Tibial artery (tissue), 4 donors: Measurements from ENCODE around the gene OXTR.

ENCODE experiments used
- DNase-seq, 2 donors: peaks; one replicate each; pipeline ENCODE4 v3.0.0-alpha.2; 2019
- H3K27ac ChIP-seq, 2 donors: fragments of 200-600 bp; sonication (generic) in 1 of 2; 1 replicate in 1 of 2; 2 replicates in 1 of 2; pipeline ENCODE4 v1.5.1; 2018 to 2019; ENCODE audit warnings: mild to moderate bottlenecking in 1 of 2
- H3K27me3 ChIP-seq, 2 donors: fragments of 200-600 bp; sonication (generic) in 1 of 2; one replicate each; pipeline versions ENCODE4 v1.5.1 to v1.6.0; 2016 to 2019
- H3K36me3 ChIP-seq, 3 donors: fragments of 200-600 bp; sonication (generic) in 2 of 3; one replicate each; pipeline ENCODE4 v1.5.1; 2016 to 2019; ENCODE audit warnings: mild to moderate bottlenecking in 2 of 3
- H3K4me1 ChIP-seq, 4 donors: fragments of 200-600 bp; sonication (generic) in 2 of 4; 1 replicate in 3 of 4; 2 replicates in 1 of 4; pipeline ENCODE4 v1.5.1; 2016 to 2019
- H3K4me3 ChIP-seq, 2 donors: fragments of 200-600 bp; sonication (generic) in 1 of 2; 1 replicate in 1 of 2; 2 replicates in 1 of 2; pipeline ENCODE4 v1.5.1; 2018 to 2019; ENCODE audit warnings: mild to moderate bottlenecking in 2 of 2
- H3K9me3 ChIP-seq, 3 donors: fragments of 200-600 bp; sonication (generic) in 1 of 3; one replicate each; pipeline ENCODE4 v1.5.1; 2016 to 2019
- CTCF ChIP-seq, 2 experiments: fragments of 200-600 bp in 1 of 2; fragments of 450-650 bp in 1 of 2; IDR thresholded peaks; one replicate each; pipeline ENCODE4 v1.5.1; 2017 to 2019; ENCODE audit warnings: antibody characterized with exemption in 2 of 2, mild to moderate bottlenecking in 1 of 2, moderate library complexity in 1 of 2
- intact Hi-C: fragments of 100-400 bp; cut with DNase I; formaldehyde crosslinking; loops from one replicate; pipeline ENCODE4 v1.15.0; 2023; ENCODE audit warnings: low total_unique reads

OXTR gene

DNA sequence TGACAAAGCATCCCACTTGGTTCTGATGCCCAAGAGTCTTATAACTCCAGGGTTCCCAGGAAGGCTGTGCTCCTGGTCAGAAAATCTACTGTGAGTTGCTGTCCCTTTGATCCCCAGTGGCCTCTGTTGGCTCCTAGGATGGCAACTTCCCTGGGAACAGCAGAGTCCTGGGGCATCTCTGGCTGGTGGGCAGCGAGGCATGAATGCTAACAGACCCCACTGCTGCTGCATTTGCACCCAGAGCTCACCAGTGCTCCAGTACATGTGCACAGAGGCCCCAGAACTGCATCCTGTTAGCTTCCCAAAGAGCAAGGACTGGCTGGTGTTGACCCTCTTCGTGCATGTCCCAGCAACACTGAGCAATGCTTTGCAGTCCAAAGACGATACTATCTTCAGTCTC, 20.1 kb downstream of the OXTR start:
- Histone ChIP-seq H3K4me3 (no peak overlapping the region), H3K4me1 (no peaks in the 10 kb centered on the region), H3K27me3 (no peaks in the 10 kb centered on the region), H3K9me3 (no peaks in the 10 kb centered on the region), H3K36me3 (no peaks in the 10 kb centered on the region), H3K27ac (no peak overlapping the region)
- no peak for TF ChIP-seq CTCF (IDR thresholded peaks at IDR 0.05)
- intact Hi-C loops: no loop called here
- DNase-seq: peak in 1 of 2 donors; percentile 48

DNA sequence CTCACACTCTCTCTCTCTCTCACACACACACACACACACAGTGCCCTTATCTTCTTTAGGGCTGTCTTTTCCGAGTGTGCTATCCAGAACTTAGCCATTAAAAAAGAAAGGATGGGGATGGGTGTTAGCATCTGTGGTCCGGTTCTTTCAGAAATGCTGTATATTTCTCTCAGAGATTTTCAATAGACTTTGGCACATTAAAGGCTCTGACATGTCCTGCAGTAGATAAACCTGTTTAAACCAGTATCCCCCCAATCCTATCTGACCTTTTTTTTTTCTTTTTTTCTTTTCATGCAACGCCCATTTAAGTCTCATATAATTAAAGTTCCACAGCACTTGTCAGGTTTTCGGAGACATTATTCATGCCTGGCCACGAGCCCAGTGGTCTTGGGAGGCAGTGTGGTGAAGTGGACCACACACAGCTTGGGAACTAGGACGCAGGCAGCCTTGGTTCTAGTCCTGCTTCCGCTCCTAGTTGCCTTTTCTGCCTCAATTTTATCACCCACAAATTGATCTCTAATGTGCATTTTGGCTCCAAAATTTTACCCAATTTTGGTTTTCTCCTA, 22.6 kb downstream of the OXTR start:
- no peak overlapping the region for H3K27ac ChIP-seq
- intact Hi-C loops: no loop called here
- peak in 1 of 2 donors; percentile 5 for DNase-seq
- TF ChIP-seq CTCF (IDR thresholded peaks at IDR 0.05): no peak
- no peaks in the 10 kb centered on the region for H3K9me3 ChIP-seq
- no peak overlapping the region for H3K4me3 ChIP-seq
- peaks cover 0 to 1% (median 0%) of the 10 kb centered on the region in 4 donors for H3K4me1 ChIP-seq
- no peaks in the 10 kb centered on the region for H3K27me3 ChIP-seq
- no peaks in the 10 kb centered on the region for H3K36me3 ChIP-seq

GRCh38 chr3:8745619-8746370, 23.6 kb downstream of the OXTR start:
- peak in 1 of 2 donors; percentile 58 for DNase-seq
- Histone ChIP-seq H3K4me1 (peaks cover 0 to 9% (median under 1%) of the 10 kb centered on the region in 4 donors), H3K27ac (no peak overlapping the region), H3K36me3 (no peaks in the 10 kb centered on the region), H3K9me3 (no peaks in the 10 kb centered on the region), H3K4me3 (no peak overlapping the region), H3K27me3 (no peaks in the 10 kb centered on the region)
- no peak for TF ChIP-seq CTCF (IDR thresholded peaks at IDR 0.05)
- intact Hi-C loops: no loop called here

DNA sequence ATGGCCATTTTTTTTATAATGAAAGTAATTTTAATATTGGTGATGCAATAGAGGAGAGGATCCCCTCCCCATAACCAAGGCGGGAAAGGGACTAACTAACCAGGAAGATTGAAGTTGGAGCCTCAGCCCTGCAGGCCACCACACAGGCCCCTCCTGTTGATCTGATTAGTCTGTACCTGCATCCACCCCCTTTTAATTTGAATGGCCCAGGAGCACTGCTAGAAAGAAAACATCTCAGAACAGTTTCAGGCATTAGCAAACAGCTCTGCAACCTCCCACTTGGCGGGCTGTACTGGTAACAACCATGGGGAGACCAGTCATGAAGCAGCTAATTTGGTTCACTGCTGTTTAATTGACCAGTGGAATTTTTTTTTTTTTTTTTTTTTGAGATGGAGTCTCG, 25.5 kb downstream of the OXTR start:
- DNase-seq: peak in 1 of 2 donors; percentile 7
- Histone ChIP-seq H3K4me1 (peaks cover 0 to 9% (median 3%) of the 10 kb centered on the region in 4 donors), H3K27ac (no peak overlapping the region), H3K36me3 (no peaks in the 10 kb centered on the region), H3K9me3 (no peaks in the 10 kb centered on the region), H3K4me3 (no peak overlapping the region), H3K27me3 (no peaks in the 10 kb centered on the region)
- intact Hi-C loops: no loop called here
- TF ChIP-seq CTCF (IDR thresholded peaks at IDR 0.05): no peak

- DNase-seq: peak in 1 of 2 donors; percentile 13
- H3K27me3 ChIP-seq: no peaks in the 10 kb centered on the region
- H3K4me1 ChIP-seq: peaks cover 0 to 9% (median 3%) of the 10 kb centered on the region in 4 donors
- TF ChIP-seq CTCF (IDR thresholded peaks at IDR 0.05): no peak
- no peak overlapping the region for H3K27ac ChIP-seq
- intact Hi-C loops: no loop called here
- H3K36me3 ChIP-seq: no peaks in the 10 kb centered on the region
- H3K9me3 ChIP-seq: no peaks in the 10 kb centered on the region
- H3K4me3 ChIP-seq: no peak overlapping the region
These were observed 26.3 kb downstream of the OXTR start for GRCh38 chr3:8743021-8743601.
